GM12801 (cell line): ENCODE data around the gene MPST.

Source experiments
- CTCF ChIP-seq: IDR thresholded peaks from one replicate; pipeline ENCODE4 v1.5.1; 2011; ENCODE audit warnings: control low read depth; ENCODE audit not compliant: insufficient read length; ENCODE audit errors: extremely low read depth

Gene MPST

DNA sequence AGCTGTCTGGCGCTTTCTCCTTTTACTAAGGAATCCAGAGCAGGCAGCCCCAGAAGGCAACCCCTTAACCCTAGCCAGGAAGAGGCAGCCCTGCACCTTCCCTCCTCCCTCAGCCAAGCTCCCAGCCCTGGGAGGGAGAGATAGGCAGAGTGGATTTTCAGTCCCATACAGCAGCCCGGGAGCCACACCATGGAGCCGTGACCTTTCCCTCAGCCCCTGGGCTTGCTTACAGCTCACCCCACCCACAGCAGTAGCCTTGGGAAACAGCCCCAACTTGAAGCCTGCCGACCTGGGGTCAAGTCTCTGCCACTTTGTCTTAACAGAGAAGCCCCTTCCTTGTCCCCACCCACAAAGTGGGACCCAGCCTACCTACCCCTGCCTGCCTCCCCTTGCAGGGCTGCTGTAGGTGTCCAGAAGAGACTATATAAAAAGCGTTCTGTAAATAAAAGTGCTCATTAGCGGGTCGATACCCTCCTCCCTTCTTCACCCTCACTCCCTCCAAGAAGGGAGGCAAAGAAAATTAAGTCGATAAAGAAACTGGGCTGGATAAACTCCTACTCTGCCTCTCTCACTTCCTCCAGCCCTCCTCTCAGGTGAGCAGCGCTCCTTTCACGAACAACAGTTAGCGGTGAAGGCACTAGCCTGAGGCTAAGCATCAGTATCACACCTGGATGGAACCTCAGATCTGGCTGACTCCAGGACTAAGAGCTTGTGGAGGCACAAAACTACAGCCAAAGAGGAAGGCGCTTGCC, 4.5 kb upstream of the MPST start:
- no peak for TF ChIP-seq CTCF

DNA sequence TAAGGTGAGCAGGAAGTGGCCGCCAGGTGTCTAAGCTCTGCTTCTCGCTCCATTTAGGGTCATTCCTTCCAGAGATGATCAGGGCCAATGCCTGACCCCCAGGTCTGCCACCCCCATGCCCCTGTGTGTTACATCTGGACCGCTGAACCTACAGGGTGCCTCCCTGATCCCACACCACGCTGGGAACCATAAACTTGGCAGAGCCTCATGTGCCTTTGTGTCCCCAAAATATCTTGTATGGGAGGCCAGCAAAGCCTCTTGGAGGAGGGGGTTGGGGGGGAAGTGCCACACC, 4.0 kb upstream of the MPST start:
- TF ChIP-seq CTCF = no peak

DNA sequence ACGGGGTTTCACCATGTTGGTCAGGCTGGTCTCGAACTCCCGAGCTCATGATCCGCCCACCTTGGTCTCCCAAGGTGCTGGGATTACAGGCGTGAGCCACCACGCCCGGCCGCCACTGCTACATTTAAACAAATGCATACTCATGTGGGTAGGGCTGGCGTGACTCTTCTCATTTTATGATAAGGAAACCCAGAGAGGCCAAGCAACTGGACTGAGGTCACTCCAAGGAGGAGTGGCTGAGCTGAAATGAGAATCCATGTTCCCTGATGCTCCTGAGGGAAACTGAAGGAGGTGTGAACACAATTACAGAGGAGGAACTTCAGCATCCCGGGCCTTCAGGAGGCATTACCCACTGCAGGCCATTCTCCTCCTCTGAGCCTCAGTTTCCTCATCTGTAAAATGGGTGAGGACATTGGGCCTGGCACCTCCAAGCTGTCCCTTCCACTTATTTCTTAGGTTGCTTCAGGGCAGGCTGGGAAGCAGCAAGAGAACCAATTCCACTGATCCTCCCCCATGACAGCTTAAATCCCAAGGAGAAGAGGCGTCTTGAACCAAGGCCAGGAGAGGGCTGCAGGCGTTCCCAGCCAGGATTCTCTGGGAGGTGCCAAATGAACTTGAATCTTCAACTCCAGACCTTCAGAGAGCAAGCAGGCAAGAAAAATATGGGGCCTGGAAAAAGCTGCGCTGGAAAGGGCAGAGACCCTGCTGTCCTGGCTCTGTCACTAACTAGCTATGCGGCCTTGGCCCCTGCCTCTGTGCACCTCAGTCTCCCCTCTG, 3.2 kb upstream of the MPST start:
- TF ChIP-seq CTCF = no peak

- no peak for TF ChIP-seq CTCF
Measured at GRCh38 chr22:37017356-37017755, 2.2 kb upstream of the MPST start.

DNA sequence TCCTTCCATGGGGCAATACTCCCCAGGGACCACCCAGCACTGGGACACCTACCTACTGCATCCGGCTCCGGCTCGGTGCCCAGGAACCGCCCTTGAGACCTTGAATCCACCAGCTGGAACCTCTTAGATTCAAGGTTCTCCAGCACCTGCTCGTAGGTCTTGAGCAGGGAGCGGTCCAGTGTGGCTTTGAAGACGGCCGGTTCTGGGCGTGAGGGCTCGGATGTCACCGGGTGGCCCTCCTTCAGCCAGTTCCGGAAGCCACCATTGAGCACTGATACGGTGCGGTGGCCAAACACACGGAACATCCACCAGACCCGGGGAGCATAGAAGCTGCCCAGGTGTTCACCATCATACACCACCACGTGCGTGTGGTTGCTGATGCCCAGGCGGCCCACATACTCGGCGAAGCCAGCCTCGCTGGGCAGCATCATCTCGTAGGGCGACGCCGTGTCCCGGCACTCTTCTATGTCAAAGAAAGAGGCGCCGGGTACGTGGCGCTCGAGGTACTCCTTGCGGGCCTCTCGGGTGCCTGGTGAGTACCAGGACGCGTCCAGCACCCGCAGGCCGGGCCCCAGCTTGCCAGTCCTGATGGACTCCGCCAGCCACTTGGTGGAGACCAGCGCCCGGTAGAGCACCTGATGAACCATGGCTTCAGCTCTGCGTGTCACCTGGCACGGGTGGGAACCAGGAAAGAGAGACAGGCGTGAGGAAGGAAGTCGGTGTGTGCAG, 1.3 kb upstream of the MPST start:
- TF ChIP-seq CTCF = no peak

DNA sequence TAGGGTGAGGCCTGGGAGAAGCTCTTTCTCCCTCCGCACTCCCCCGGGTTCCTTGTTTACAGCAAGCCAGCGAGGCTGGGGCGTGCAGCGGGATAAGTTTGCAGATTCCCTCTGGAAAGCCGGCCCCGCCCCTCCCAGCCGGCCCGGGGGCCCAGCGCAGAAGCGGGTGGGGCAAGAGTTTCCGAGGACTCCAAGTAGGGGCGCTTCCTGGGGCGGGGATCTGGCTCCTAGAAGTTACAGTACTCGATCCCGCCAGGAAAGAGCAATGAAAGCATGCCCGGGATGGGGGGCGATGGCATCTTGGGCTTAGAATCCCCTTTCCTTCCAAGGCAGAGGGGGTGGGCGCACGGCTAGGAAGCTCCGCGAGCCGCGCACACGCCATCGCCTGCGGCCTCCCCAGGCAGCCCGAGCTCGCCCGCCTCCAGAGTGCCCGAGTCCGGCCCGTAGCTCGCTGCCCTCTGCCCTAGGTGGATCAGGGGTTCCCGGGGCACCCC, 680 bp upstream of the MPST start:
- no peak for TF ChIP-seq CTCF

DNA sequence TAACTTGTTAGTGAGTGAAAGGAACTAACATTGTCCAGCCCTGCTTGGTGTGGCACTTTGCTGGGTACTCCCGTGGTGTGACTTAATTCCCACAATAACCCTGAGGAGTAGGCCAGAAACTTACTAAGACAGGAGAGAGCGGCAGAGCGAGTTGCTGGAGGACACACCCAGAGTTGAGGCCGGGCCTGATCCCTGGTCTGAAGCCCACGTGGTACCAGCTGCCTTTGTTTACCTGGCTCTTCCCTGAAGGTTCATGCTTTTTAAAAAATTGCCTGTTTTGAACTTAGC, 594 bp downstream of the MPST start:
- TF ChIP-seq CTCF = no peak
